GM21576 (cell line): ENCODE measurements around the gene KLHL6.
"Not testable (repeated sequence)": the region's sequence is repeated elsewhere in the genome, so short reads cannot be mapped to it uniquely, and the experiment has no call there.

Source experiments
- ATAC-seq: cut with Tn5 transposase; IDR thresholded peaks from one replicate; pipeline ENCODE4 v1.9.1; 2021; ENCODE audit warnings: mild to moderate bottlenecking, moderate library complexity; ENCODE audit not compliant: unreplicated experiment

Gene KLHL6

DNA sequence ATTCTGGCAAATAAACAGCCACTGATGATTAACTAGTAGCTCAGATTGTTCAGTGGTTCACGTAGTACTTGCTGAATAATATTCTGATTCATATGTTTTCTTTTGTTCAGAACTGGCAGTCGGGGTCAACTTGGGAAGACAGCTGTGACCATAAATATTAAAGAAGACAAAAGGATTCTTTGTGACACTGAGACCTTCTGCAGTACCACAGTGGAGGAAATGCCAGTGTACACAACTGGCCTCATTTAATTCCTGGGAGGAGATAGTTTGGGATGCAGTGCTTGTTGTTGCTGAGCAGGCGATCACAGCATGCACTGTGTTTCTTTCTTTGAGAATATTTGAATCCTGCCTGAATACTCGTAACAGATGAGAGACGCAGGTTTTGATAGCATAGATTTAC is 100.4 kb downstream of the KLHL6 start:
- ATAC-seq = no peak

DNA sequence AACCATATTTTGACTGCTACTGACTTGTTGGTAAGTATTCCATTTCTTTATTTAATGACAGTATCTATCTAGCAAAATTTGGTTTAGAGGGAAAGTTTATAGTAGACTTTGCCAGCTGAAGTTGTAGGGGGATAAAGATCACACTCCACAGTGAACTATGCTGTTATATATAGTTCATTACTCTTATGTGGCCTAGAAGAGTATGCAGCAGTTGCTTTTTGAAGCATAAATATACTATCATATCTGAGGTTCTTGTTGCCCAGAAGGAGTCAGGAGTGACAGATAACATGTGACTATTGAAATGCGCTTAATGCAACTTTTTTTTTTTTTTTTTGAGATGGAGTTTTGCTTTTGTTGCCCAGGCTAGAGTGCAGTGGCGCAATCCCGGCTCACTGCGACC is 101.4 kb downstream of the KLHL6 start:
- no peak for ATAC-seq

DNA sequence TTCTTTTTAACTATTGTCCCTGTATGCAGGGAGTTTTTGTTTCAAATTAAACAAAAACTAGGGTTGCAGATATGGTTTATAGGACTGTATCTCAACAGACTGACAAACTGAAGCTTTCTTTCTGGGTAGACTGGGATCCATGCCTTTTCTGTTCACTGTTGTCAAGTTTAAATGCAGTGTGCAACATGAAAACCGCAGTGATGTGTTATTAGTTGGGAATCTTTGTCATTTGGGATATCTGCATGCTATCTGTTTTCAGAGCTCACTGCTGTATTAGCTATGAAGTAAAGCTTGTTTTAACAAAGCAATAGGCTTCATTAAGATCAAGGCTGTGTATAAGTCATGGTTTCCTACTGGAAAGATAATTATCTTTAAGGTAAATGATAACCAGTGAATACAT is 105.7 kb downstream of the KLHL6 start:
- ATAC-seq = no peak

DNA sequence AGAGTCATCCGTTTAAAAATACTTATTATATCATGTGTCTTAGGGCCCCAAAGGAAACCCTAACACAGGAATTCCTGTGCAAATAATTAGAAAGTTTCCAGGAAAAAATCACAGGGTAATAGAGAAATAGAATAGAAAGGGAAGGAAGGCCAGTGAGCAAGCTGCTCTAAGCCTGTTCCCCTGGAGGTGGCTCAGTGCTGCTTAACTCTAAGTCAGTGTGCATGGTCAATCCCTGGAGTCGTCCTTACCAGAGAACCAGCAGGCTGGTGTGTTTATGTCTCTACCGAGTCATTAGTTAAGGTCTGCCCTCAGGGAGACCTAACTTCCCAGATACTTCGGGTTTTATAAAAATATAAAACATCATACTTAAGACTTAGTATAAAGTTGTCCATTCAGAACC is 106.1 kb downstream of the KLHL6 start:
- ATAC-seq = no peak

DNA sequence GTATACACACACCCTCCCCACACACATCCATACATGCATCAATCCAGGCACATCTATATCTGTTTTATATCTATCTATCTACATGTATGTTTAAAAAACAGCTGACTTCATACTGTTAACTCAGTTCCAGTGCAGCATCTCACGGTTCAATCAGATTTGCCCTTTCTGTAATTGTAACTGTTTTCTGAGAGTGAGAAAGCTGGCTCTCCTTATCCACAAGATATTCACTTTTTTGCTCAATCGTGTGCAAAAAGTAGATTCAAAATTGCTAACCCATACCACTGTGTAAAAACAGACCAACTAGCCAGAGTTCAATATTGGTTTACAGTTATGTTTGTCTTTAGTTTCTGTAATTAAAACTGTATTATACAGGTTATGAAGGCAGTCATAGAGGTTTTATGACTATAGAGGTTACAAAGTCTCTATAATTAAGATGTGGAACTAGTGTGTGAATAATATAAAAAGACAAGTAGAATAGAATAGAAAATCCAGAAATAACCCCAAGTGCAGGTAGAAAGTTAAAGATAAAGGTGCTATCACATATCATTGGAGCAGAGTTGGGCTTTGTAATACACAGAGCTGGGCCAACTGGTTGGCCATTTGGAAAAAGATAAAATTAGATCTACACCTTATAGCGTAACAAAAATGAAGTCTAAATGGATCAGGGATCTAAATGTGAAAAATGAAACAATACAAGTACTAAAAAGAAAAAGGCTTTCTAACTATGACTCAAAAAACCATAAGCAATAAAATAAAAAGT is 107.0 kb downstream of the KLHL6 start:
- ATAC-seq = no peak

DNA sequence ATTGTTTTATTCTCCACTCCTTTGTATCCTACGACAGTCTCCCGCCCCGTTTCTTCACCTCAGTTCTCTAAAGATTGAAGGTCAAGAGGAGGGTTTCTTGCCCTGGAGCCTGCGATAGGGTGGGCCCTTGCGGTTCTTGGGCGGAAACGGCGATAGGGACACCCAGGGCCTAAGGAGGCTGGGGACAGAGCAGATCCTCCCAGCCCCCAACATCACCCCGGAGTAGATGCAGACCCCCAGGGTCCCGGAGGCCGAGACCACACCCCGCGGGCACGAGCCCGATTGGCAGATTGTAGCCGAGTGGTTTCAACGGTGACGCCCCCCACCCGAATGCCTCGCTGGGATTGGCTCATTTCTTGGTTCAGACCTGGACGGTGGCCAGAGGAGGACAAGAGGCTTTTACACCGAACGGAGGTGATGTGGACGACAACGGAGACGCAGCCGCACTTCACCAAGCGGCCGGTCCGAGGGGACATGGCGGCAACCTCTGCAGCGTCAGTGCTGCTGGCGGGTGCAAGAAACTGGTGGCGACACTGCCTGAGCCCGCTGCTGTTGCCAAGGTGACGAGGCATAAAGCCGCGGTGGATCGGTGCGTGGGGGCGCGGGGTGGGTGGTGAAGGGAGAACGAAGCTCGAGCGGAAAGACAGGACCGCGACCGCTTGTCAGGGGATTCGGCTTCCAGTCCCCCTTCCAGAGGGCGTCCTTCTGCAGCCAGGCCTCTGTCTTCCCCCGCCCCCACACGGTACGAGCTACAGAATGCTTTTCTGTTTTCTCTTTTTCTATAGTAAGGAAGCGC is 108.1 kb downstream of the KLHL6 start:
- ATAC-seq = peak; percentile 80

DNA sequence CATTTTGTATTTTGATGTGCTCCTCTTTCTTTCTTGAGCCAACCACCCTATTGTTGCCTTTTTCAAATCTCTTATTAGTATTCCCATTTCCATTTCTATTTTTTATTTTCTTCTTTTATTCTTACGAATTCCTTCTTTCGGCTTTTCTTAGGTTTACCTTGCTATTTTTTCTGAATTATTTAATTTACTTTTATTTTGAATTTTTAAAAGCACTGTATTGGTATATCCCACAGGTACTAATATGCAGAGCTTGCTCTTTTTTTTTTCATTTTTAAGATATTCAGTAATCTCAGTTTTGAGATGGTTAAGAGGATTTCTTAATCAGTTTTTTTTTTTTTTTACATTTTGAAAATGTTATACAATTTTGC is 108.7 kb downstream of the KLHL6 start:
- no peak for ATAC-seq

DNA sequence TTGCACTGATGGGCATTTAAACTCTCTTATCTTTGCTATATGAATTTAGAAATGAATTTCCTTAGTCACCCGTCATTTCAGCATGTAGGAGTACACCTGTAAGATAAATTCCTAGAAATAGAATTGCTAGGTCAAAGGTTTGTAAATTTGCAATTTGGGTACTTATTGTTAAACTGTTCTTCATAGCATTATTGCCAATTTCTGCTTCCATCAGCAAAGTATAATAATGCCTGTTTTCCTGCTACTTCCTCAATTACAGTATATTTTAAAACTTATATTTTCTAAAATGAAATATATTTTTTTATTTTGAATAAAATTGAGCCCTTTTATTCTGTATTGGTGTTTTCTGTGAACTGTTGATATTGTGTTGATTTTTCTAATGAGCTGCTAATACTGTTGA is 110.8 kb downstream of the KLHL6 start:
- no peak for ATAC-seq

DNA sequence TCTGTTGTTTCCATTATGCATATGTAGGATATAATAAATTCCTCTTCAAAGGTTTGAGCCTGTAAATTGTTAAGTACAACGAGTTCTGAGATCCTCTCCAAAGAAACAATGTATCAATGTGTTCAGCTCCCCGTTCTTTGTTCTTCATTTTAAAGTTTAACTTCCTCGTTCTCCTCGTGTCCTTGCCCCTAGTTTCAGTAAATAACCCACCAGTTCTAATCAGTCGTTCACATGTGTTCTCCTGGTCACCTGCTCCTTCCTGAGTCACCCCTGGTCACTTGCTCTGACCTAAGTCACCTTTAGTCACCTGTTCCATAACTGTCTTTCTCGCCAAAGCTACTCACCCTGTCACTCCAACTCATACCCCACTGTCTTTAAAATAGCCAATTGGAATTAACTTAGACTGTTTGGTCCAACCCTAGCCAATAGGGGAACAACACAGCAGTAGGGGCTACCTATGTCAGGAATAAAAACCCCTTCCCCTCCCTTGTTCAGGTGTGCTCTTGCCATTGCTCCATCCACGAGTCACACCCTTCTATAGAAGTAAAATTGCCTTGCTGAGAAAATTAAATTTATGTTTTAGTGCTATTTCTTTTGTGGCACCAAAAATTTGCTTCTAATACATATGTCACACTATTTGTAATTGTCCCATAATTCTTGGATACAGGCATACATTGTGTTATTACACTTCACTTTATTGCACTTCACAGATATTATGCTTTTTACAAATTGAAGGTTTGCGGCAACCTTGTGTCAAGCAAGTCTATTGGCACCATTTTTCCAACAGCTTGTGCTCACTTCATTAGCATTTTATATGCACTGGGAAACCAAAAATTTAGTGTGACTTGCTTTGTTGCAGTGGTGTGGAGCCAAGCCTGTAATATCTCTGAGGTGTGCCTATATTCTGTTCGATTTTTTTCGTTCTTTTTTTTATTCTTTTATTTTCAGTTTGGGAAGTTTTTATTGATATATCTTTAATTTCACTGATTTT is 111.8 kb downstream of the KLHL6 start:
- no peak for ATAC-seq

DNA sequence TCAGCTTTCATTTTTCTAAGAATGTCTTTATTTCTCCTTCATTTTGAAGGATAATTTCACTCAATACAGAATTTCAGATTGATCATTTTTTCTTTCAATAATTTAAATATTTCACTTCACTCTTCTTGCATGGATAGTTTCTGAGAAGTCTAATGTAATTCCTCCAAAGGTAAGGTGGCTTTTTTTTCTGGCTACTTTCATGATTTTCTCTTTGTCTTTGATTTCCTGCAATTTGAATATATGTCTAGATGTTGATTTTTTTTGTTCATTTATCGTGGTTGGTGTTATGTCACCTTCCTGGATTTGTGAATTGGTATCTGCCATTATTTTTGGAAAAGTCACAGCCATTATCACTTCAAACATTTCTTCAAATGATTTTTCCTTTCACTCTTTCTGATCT is 112.5 kb downstream of the KLHL6 start:
- no peak for ATAC-seq

DNA sequence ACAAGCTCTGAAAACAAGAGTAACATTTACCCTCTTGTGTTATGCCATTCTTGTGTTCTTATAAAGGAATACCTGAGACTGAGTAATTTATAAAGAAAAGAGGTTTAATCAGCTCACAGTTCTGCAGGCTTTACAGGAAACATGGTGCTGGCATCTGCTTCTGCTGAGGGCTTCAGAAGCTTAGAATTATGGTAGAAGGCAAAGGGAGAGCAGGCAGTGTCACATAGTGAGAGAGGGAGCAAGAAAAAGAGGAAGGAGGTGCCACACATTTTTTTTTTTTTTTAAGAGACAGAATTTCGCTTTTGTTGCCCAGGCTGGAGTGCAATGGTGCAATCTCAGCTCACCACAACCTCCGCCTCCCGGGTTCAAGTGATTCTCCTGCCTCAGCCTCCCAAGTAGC is 115.0 kb downstream of the KLHL6 start:
- ATAC-seq = not testable (repeated sequence)

DNA sequence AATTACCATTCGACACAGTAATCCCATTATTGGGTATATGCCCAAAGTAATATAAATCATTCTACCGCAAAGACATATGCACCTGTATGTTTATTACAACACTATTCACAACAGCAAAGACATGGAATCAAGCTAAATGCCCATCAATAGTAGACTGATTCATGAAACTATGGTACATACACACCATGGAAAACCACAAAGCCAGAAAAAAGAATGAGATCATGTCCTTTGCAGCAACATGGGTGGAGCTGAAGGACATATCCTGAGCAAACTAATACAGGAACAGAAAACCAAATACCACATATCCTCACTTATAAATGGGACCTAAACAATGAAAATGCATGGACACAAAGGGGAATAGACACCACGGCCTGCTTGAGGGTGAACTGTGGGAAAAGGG is 116.0 kb downstream of the KLHL6 start:
- ATAC-seq = no peak

DNA sequence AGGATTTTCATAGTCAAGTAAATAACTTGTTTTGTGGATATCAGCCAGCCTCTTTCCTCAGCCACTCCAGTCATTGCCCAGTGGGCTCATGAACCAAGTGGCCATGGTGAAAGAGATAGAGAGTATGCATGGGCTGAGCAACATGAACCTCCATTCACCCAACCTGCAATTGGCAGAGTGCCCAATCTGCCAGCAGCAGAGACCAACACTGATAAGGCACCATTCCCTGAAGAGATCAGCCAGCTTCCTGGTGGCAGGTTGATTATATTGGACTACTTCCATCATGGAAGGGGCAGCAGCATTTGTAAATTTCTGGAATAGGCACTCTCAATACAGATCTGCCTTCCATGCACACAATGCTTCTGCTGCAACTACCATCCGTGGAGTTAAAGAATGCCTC is 116.8 kb downstream of the KLHL6 start:
- no peak for ATAC-seq

DNA sequence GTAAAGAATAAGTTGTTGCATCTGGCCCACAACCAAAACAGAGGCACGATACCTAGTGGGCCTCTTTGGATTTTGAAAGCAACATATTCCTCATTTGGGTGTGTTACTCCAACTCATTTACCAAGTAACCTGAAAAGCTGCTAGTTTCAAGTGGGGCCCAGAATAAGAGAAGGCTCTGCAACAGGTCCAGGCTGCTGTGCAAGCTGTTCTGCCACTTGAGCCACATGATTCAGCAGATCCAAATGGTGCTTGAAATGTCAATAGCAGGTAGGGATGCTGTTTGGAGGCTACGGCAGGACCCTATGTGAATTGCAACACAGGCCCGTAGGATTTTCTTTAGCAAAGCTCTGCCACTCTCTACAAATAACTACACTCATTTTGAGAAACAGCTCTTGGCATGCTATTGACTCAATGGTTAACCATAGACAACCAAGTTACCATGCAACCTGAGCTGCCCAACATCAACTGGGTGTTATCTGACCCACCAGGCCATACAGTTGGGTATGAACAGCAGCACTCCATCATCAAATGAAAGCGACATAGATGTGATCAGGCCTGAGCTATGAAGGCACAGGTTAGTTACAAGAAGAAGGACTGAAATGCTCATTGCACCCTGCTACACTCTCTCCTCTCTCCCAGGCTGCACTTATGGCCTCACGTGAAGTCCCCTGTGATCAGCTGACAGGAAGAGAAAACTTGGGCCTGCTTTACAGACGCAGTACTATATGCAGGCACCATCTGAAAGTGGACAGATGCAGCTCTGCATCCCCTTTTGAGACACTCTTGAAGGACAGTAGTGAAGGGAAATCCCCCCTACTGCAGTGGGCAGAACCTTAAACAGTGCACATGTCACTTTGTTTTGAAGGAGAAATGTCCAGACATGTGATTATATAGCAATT is 117.6 kb downstream of the KLHL6 start:
- peak; percentile 41 for ATAC-seq
